ENCODE results near the gene CACNA1D. TPM values are rescaled to one million over a fixed set of nuclear protein-coding genes. Genes with fewer than 3 reads are reported as not detected.

CACNA1D gene
- total and polyA plus RNA-seq, 2 donors (not counting 3 experiments of a cell fraction or from before 2014, with no cell fraction given) = 0.06 TPM; not detected in 1

GRCh38 chr3:53700441-53700840 is 206.0 kb downstream of the CACNA1D start:
- Histone ChIP-seq H4K20me1 (replicated peaks; ENCODE audit: control insufficient read depth, extremely low read depth, insufficient read depth, low read length) (no peaks in the 10 kb centered on the region), H3K9me3 (replicated peaks; ENCODE audit: control insufficient read depth, insufficient read depth, low read length) (no peaks in the 10 kb centered on the region), H3K9me1 (replicated peaks; ENCODE audit: control insufficient read depth, extremely low read depth, insufficient read depth, low read length) (no peaks in the 10 kb centered on the region), H2AFZ (ENCODE audit: low read depth, low read length) (no peak overlapping the region), H3K4me1 (ENCODE audit: control insufficient read depth, extremely low read depth, insufficient read depth, low read length) (no peaks in the 10 kb centered on the region), H3K79me2 (ENCODE audit: control insufficient read depth, insufficient read depth, low read length) (no peaks in the 10 kb centered on the region), H3K9ac (replicated peaks; ENCODE audit: extremely low read depth, insufficient read depth, low read length) (no peak overlapping the region), H3K4me2 (ENCODE audit: insufficient read depth, low read length) (no peak overlapping the region), H3K36me3 (ENCODE audit: control insufficient read depth in 2 of 2, extremely low read depth in 1 of 2, insufficient read depth in 2 of 2, low read length in 2 of 2) (no peaks in the 10 kb centered on the region), H3K27ac (ENCODE audit: insufficient read depth, low read depth, low read length) (no peak overlapping the region), H3K4me3 (replicated peaks in 1 of 3; ENCODE audit: insufficient read depth in 1 of 3, low read depth in 1 of 3, low read length in 3 of 3) (no peak overlapping the region), H3K27me3 (ENCODE audit: control insufficient read depth in 2 of 2, insufficient read depth in 2 of 2, low read length in 2 of 2) (peaks cover 0 to 4% of the 10 kb centered on the region in 2 experiments)
- FAIRE-seq (no peak), DNase-seq (ENCODE audit: low read depth, low spot score) (no peak)
- intact Hi-C loops (cut with micrococcal nuclease) = no loop called here
- ChIA-PET CTCF (no interaction called here), POLR2A (no interaction called here)
- no TSS peak for BruUV-seq (replicated peaks)
- TF ChIP-seq EZH2 (IDR thresholded peaks at IDR 0.05; ENCODE audit: borderline replicate concordance, low read depth, low read length, severe bottlenecking) (no peak), JUN (IDR thresholded peaks at IDR 0.05; ENCODE audit: borderline replicate concordance, insufficient read depth, insufficient read length, low read depth) (no peak), CTCF (IDR thresholded peaks at IDR 0.05; ENCODE audit: extremely low read depth in 1 of 2, insufficient read depth in 1 of 2, low read depth in 1 of 2, low read length in 2 of 2) (no peak), FOS (IDR thresholded peaks at IDR 0.05; ENCODE audit: borderline replicate concordance, insufficient read depth, low read length) (no peak), POLR2A (IDR thresholded peaks at IDR 0.05; ENCODE audit: low read depth, low read length) (no peak), GATA2 (IDR thresholded peaks at IDR 0.05; ENCODE audit: insufficient read depth, insufficient read length, low read depth, low read length) (no peak), MYC (IDR thresholded peaks at IDR 0.05; ENCODE audit: low read depth, low read length) (no peak), MAX (IDR thresholded peaks at IDR 0.05; ENCODE audit: insufficient read depth, insufficient read length) (no peak), POLR2AphosphoS5 (IDR thresholded peaks at IDR 0.05; ENCODE audit: insufficient read depth, low read depth, low read length) (no peak)
- dilution Hi-C loops (cut with MboI; ENCODE audit: extremely low pct_ligation_motif_present, low sequenced_read_pairs) = no loop called here
